Measurements from ENCODE around the gene SPPL2A. TPM values are rescaled to one million over a fixed set of nuclear protein-coding genes. Genes with fewer than 3 reads are reported as not detected.

SPPL2A gene
- total RNA-seq, 1 experiment from 2014 or later = 64.4 TPM

DNA sequence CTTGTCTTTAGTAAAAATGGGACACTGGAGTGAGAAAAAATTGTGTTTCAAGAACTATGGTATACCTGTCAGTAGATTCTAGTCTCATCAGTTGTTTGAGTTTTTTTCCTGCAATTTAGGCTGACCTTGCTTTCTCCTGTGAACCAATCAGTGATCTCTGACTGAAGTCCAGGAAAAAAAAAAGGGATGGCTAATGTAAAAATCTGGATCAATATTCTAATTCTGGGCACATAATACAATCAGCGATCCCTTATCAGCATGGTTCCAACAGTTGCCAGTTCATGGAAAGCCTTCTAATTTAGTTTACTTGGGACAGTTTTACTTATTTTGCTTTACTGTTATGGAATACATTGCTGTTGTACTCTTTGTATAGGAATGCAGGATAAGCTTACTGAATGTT is 95.9 kb downstream of the SPPL2A start:
- Histone ChIP-seq H2BK12ac (ENCODE audit: insufficient read length, low read depth, low read length) (no peak overlapping the region), H3K4ac (ENCODE audit: low read depth, low read length) (no peak overlapping the region), H3K79me2 (ENCODE audit: insufficient read depth, low read length) (no peaks in the 10 kb centered on the region; the same call in 1 of the 2 replicates), H3K9me3 (ENCODE audit: control insufficient read depth, low read depth, low read length) (no peaks in the 10 kb centered on the region), H2AFZ (ENCODE audit: low read length) (no peak overlapping the region), H3K23me2 (ENCODE audit: insufficient read length, low read depth, low read length, poor library complexity, severe bottlenecking) (no peaks in the 10 kb centered on the region), H2BK5ac (ENCODE audit: insufficient read length, low read length) (no peak overlapping the region), H4K91ac (ENCODE audit: insufficient read length, low read depth, low read length) (no peak overlapping the region), H3K4me2 (ENCODE audit: insufficient read depth, insufficient read length, low read length) (no peak overlapping the region), H3K79me1 (ENCODE audit: insufficient read depth, low read depth, low read length, poor library complexity, severe bottlenecking) (peaks cover 8% of the 10 kb centered on the region), H3K4me1 (ENCODE audit: insufficient read depth, low read length) (no peaks in the 10 kb centered on the region), H2BK15ac (ENCODE audit: low read depth, low read length) (no peak overlapping the region), H3K56ac (ENCODE audit: insufficient read length, low read depth, low read length) (no peak overlapping the region), H3K27ac (ENCODE audit: insufficient read length, low read depth, low read length) (no peak overlapping the region), H3T11ph (ENCODE audit: low read length) (no peak overlapping the region), H3K23ac (ENCODE audit: insufficient read length, low read depth, low read length) (no peak overlapping the region), H3K9ac (ENCODE audit: extremely low read depth, insufficient read length, low read length) (no peak overlapping the region), H4K5ac (ENCODE audit: insufficient read length, low read depth, low read length) (no peak overlapping the region), H3K18ac (ENCODE audit: insufficient read length, low read depth, low read length) (no peak overlapping the region), H2AK5ac (ENCODE audit: insufficient read length, low read length) (no peak overlapping the region), H3K27me3 (ENCODE audit: insufficient read depth, low read length) (no peaks in the 10 kb centered on the region), H4K8ac (replicated peaks; ENCODE audit: insufficient read length, low read depth, low read length) (no peak overlapping the region), H2BK120ac (ENCODE audit: low read depth, low read length, poor library complexity, severe bottlenecking) (no peak overlapping the region), H2BK20ac (ENCODE audit: low read depth, low read length, poor library complexity, severe bottlenecking) (no peak overlapping the region), H4K20me1 (ENCODE audit: control insufficient read depth, insufficient read depth, insufficient read length) (no peaks in the 10 kb centered on the region), H3K14ac (ENCODE audit: insufficient read depth, low read length) (no peak overlapping the region)
- TF ChIP-seq, protein P1, sequence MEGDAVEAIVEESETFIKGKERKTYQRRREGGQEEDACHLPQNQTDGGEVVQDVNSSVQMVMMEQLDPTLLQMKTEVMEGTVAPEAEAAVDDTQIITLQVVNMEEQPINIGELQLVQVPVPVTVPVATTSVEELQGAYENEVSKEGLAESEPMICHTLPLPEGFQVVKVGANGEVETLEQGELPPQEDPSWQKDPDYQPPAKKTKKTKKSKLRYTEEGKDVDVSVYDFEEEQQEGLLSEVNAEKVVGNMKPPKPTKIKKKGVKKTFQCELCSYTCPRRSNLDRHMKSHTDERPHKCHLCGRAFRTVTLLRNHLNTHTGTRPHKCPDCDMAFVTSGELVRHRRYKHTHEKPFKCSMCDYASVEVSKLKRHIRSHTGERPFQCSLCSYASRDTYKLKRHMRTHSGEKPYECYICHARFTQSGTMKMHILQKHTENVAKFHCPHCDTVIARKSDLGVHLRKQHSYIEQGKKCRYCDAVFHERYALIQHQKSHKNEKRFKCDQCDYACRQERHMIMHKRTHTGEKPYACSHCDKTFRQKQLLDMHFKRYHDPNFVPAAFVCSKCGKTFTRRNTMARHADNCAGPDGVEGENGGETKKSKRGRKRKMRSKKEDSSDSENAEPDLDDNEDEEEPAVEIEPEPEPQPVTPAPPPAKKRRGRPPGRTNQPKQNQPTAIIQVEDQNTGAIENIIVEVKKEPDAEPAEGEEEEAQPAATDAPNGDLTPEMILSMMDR (conservative IDR thresholded peaks at IDR 0.05) = no peak
- H3K4me3 Mint-ChIP-seq = no peak overlapping the region
- H3K27me3 Mint-ChIP-seq (ENCODE audit: low read depth) = no peaks in the 10 kb centered on the region
- no CpG with 5 or more reads among the region's 1 CpG for WGBS (ENCODE audit: extremely low coverage, insufficient read length, low lambda C conversion rate)
- H3K9me3 Mint-ChIP-seq = peaks cover 3 to 4% of the 10 kb centered on the region in 2 experiments; a peak in 3 of 5 replicates
- H3K4me1 Mint-ChIP-seq = peaks cover 4 to 5% of the 10 kb centered on the region in 2 experiments; a peak in 2 of 4 replicates
- H3K36me3 Mint-ChIP-seq (ENCODE audit: insufficient read depth in 1 of 3, low read depth in 3 of 3) = peaks cover 20 to 37% (median 27%) of the 10 kb centered on the region in 3 experiments
- H3K27ac Mint-ChIP-seq = no peak overlapping the region
- DNase-seq = no peak
